K562 (cell line): ENCODE results near the gene SCAF11. TPM values are rescaled to one million over a fixed set of nuclear protein-coding genes. Genes with fewer than 3 reads are reported as not detected.

Source experiments
- ELF2 ChIP-seq: fragments of 250-450 bp; sonication (Bioruptor Pico); IDR thresholded peaks from 2 replicates; pipeline ENCODE4 v1.5.0; 2021; ENCODE audit warnings: mild to moderate bottlenecking
- FOXJ2 ChIP-seq: fragments of 200-800 bp; sonication (Bioruptor generic); IDR thresholded peaks from 2 replicates; pipeline ENCODE4 v1.6.1; 2016; ENCODE audit warnings: missing genetic modification characterization, missing compliant biosample characterization
- FOXJ3 ChIP-seq: sonication (generic); formaldehyde crosslinking; IDR thresholded peaks from 2 replicates; pipeline ENCODE4 v1.4.0; 2020; ENCODE audit warnings: mild to moderate bottlenecking, missing genetic modification reagents
- FUS ChIP-seq: fragments of 200-400 bp; formaldehyde crosslinking; optimal IDR thresholded peaks from 2 replicates; pipeline ENCODE3; 2017; ENCODE audit warnings: low read depth, low read length
- HMGN3 ChIP-seq: IDR thresholded peaks from 2 replicates; pipeline ENCODE4 v1.6.1; 2011; ENCODE audit warnings: borderline replicate concordance, low read depth, mild to moderate bottlenecking, mixed read lengths, low read length; ENCODE audit not compliant: insufficient read length; ENCODE audit errors: extremely low read depth
- KLF16 ChIP-seq: IDR thresholded peaks from 2 replicates; pipeline ENCODE4 v1.6.1; 2016; ENCODE audit warnings: antibody characterized with exemption
- LEF1 ChIP-seq: fragments of 450-650 bp; IDR thresholded peaks from 2 replicates; pipeline ENCODE4 v1.6.1; 2016; ENCODE audit warnings: mild to moderate bottlenecking
- MAZ ChIP-seq, 2 experiments: fragments of 450-650 bp in 1 of 2; sonication (generic) in 1 of 2; formaldehyde crosslinking; IDR thresholded peaks in 1 of 2; conservative IDR thresholded peaks in 1 of 2; 2 replicates each; pipeline versions ENCODE4 v1.4.0 to v1.5.0; 2020; ENCODE audit warnings: mild to moderate bottlenecking in 1 of 2, missing genetic modification reagents in 1 of 2
- NCOA6 ChIP-seq: fragments of 450-650 bp; IDR thresholded peaks from 2 replicates; pipeline ENCODE4 v1.6.1; 2017; ENCODE audit warnings: mild to moderate bottlenecking
- NFRKB ChIP-seq: fragments of 450-650 bp; IDR thresholded peaks from 2 replicates; pipeline ENCODE4 v1.6.1; 2016; ENCODE audit warnings: low read depth
- RBM39 ChIP-seq: fragments of 200-400 bp; formaldehyde crosslinking; optimal IDR thresholded peaks from 2 replicates; pipeline ENCODE3; 2018; ENCODE audit warnings: low read depth, low read length
- RFX7 ChIP-seq: fragments of 250-450 bp; sonication (Bioruptor Pico); IDR thresholded peaks from 2 replicates; pipeline ENCODE4 v1.5.1; 2021; ENCODE audit warnings: mild to moderate bottlenecking
- SAFB2 ChIP-seq: fragments of 200-400 bp; formaldehyde crosslinking; IDR thresholded peaks from 2 replicates; pipeline ENCODE4 v1.6.1; 2018; ENCODE audit warnings: borderline replicate concordance, low read length, low read depth, moderate library complexity; ENCODE audit not compliant: severe bottlenecking
- SIN3A ChIP-seq, 2 experiments: fragments of 150-350 bp in 1 of 2; IDR thresholded peaks; 2 replicates each; pipeline ENCODE4 v1.6.1; 2011 to 2016; ENCODE audit warnings: borderline replicate concordance in 2 of 2, low read depth in 2 of 2, low read length in 2 of 2, mild to moderate bottlenecking in 2 of 2, moderate library complexity in 2 of 2; ENCODE audit not compliant: control insufficient read depth in 1 of 2
- SLC30A9 ChIP-seq: fragments of 250-450 bp; sonication (Bioruptor Pico); IDR thresholded peaks from 2 replicates; pipeline ENCODE4 v1.8.0; 2022; ENCODE audit warnings: mild to moderate bottlenecking, moderate library complexity
- SMAD3 ChIP-seq: fragments of 450-650 bp; formaldehyde crosslinking; conservative IDR thresholded peaks from 2 replicates; pipeline ENCODE4 v1.4.0; 2020; ENCODE audit warnings: mild to moderate bottlenecking
- TBP ChIP-seq: optimal IDR thresholded peaks from 2 replicates; pipeline ENCODE3; 2011; ENCODE audit warnings: low read depth, low read length, improper control_type of control experiment
- TCF7 ChIP-seq: sonication (generic); IDR thresholded peaks from 2 replicates; pipeline ENCODE4 v1.6.1; 2016; ENCODE audit warnings: antibody characterized with exemption, borderline replicate concordance
- TEAD1 ChIP-seq, 2 experiments: fragments of 450-650 bp in 1 of 2; sonication (generic) in 1 of 2; formaldehyde crosslinking; IDR thresholded peaks; 2 replicates each; pipeline versions ENCODE4 v1.4.0 to v1.8.0; 2020 to 2022; ENCODE audit warnings: mild to moderate bottlenecking in 2 of 2, missing genetic modification reagents in 1 of 2
- ZBTB49 ChIP-seq: sonication (generic); formaldehyde crosslinking; IDR thresholded peaks from 2 replicates; pipeline ENCODE4 v1.8.0; 2022; ENCODE audit warnings: missing genetic modification reagents, mild to moderate bottlenecking, borderline replicate concordance
- ZC3H8 ChIP-seq: fragments of 450-650 bp; IDR thresholded peaks from 2 replicates; pipeline ENCODE4 v1.6.1; 2017
- ZFP36 ChIP-seq: fragments of 150-350 bp; IDR thresholded peaks from 2 replicates; pipeline ENCODE4 v1.6.1; 2018; ENCODE audit warnings: low read length, low read depth; ENCODE audit not compliant: partially characterized antibody
- ZNF280A ChIP-seq: fragments of 450-650 bp; IDR thresholded peaks from 2 replicates; pipeline ENCODE4 v1.6.1; 2018; ENCODE audit warnings: mild to moderate bottlenecking, low read depth; ENCODE audit not compliant: partially characterized antibody
- ZNF699 ChIP-seq: fragments of 250-450 bp; sonication (Bioruptor Pico); IDR thresholded peaks from 2 replicates; pipeline ENCODE4 v1.8.0; 2021; ENCODE audit warnings: mild to moderate bottlenecking, moderate library complexity; ENCODE audit not compliant: insufficient replicate concordance
- polyA plus RNA-seq, 8 experiments: library from polyadenylated mRNA; depleted of rRNA in 4 of 8; stranded (reverse) in 5 of 8; unstranded in 3 of 8; fragments of >200 nt; fragmentation: Nextera tagmentation in 2 of 8; fragmentation: Illumina TruSeq in 1 of 8; extraction: Ambion mirVana in 2 of 8; extraction: Trizol in 1 of 8; gene quantifications; 2 replicates each; pipeline versions ENCODE4 v1.2.1 to v1.2.3, GENCODE V29; 2011 to 2014; ENCODE audit warnings: inconsistent platforms in 1 of 8, missing spikeins in 1 of 8
- total RNA-seq, 7 experiments: library from RNA; depleted of rRNA in 6 of 7; stranded (reverse); fragments of >200 nt in 6 of 7; fragmentation: Illumina TruSeq in 2 of 7; extraction: Trizol in 2 of 7; gene quantifications; 2 replicates each; pipeline versions ENCODE4 v1.2.1 to v1.2.3, GENCODE V29; 2011 to 2021; ENCODE audit warnings: low replicate concordance in 1 of 7
- TF ChIP-seq, protein P1 (sequence below): fragments of 250-450 bp; sonication (Bioruptor Pico); IDR thresholded peaks from 2 replicates; pipeline ENCODE4 v1.9.0; 2021; ENCODE audit warnings: mild to moderate bottlenecking

The SCAF11 gene
- total and polyA plus RNA-seq, 9 of the 15 experiments (the other 6 are each of a cell fraction or from before 2014, with no cell fraction given) = 30.4 to 119 (median 80.0) TPM

- no peak for TF ChIP-seq ZBTB49 (CRISPR knock-in tag)
- TF ChIP-seq SMAD3 = 0 out of 2 replicates have a peak, but pooled peaks have one; percentile 6
- no peak for TF ChIP-seq SLC30A9
- peak; percentile 82 for TF ChIP-seq HMGN3
- no peak for TF ChIP-seq RFX7 (CRISPR knock-in tag)
- TF ChIP-seq FUS = no peak
- TF ChIP-seq NFRKB = peak; percentile 92
- TF ChIP-seq KLF16 = no peak
- TF ChIP-seq, protein P1, sequence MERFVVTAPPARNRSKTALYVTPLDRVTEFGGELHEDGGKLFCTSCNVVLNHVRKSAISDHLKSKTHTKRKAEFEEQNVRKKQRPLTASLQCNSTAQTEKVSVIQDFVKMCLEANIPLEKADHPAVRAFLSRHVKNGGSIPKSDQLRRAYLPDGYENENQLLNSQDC = no peak
- peak; percentile 79 to 82 for TF ChIP-seq MAZ (CRISPR knock-in tag; conservative IDR thresholded peaks at IDR 0.05 in 1 of 2, IDR thresholded peaks at IDR 0.05 in 1 of 2)
- TF ChIP-seq NCOA6 = 0 out of 2 replicates have a peak, but pooled peaks have one; percentile 39
- TF ChIP-seq ZNF699 (CRISPR knock-in tag) = no peak
- TF ChIP-seq SIN3A (IDR thresholded peaks at IDR 0.05; ENCODE audit: borderline replicate concordance in 2 of 2, control insufficient read depth in 1 of 2, low read depth in 2 of 2, low read length in 2 of 2) = 0 out of 4 replicates have a peak, but pooled peaks of 1 of the 2 experiments have one; percentile 48
- TF ChIP-seq ELF2 (CRISPR knock-in tag) = 0 out of 2 replicates have a peak, but pooled peaks have one; percentile 16
- TF ChIP-seq ZC3H8 = no peak
- TF ChIP-seq ZFP36 = peak; percentile 27
- no peak for TF ChIP-seq ZNF280A
- no peak for TF ChIP-seq RBM39
- no peak for TF ChIP-seq FOXJ3 (CRISPR knock-in tag)
- peak; percentile 51 for TF ChIP-seq LEF1
- TF ChIP-seq FOXJ2 = no peak
- TF ChIP-seq TEAD1 (CRISPR knock-in tag; IDR thresholded peaks at IDR 0.05) = peak; percentile 36 to 87; a peak in 2 of 4 replicates
- TF ChIP-seq SAFB2 = no peak
- TF ChIP-seq TBP = peak; percentile 71
- TF ChIP-seq TCF7 = no peak
These were observed 1.2 kb upstream of the SCAF11 start (continued) for GRCh38 chr12:45991284-45992249.
